GM23338 (cell line): Measurements from ENCODE around the gene SELENOM. TPM values are rescaled to one million over a fixed set of nuclear protein-coding genes. Genes with fewer than 3 reads are reported as not detected.

Source experiments
- ATAC-seq: fragments of 200-7000 bp; cut with Tn5 transposase; 3 replicates; pipeline ENCODE4 v1.9.1; 2020
- DNase-seq: peaks from one replicate; pipeline ENCODE4 v3.0.0-alpha.2; 2015; ENCODE audit warnings: low spot score
- H2AFZ ChIP-seq: fragments of 200-600 bp; sonication (generic); 2 replicates; pipeline ENCODE4 v1.8.0; 2016; ENCODE audit warnings: antibody characterized with exemption, mild to moderate bottlenecking, moderate library complexity
- H3F3A ChIP-seq: fragments of 200-600 bp; sonication (generic); replicated peaks from 2 replicates; pipeline ENCODE4 v1.8.0; 2017; ENCODE audit warnings: antibody characterized with exemption, mixed run types, low read depth
- H3K27ac ChIP-seq: fragments of 200-600 bp; sonication (generic); 2 replicates; pipeline ENCODE4 v1.6.1; 2016; ENCODE audit warnings: low read depth
- H3K27me3 ChIP-seq: fragments of 200-600 bp; sonication (generic); 2 replicates; pipeline ENCODE4 v1.8.0; 2016; ENCODE audit warnings: mild to moderate bottlenecking, mixed run types, moderate library complexity; ENCODE audit not compliant: insufficient read depth
- H3K36me3 ChIP-seq: fragments of 200-600 bp; sonication (generic); 2 replicates; pipeline ENCODE4 v1.8.0; 2016; ENCODE audit warnings: mild to moderate bottlenecking; ENCODE audit not compliant: insufficient read depth
- H3K4me1 ChIP-seq: fragments of 200-600 bp; sonication (generic); 2 replicates; pipeline ENCODE4 v1.8.0; 2016; ENCODE audit warnings: mild to moderate bottlenecking, moderate library complexity; ENCODE audit not compliant: insufficient read depth
- H3K4me2 ChIP-seq: fragments of 200-600 bp; sonication (generic); 2 replicates; pipeline ENCODE4 v1.7.1; 2017; ENCODE audit warnings: mixed run types
- H3K4me3 ChIP-seq: fragments of 200-600 bp; sonication (generic); 2 replicates; pipeline ENCODE4 v1.6.1; 2016; ENCODE audit warnings: mixed run types
- H3K79me2 ChIP-seq: fragments of 200-600 bp; sonication (generic); replicated peaks from 2 replicates; pipeline ENCODE4 v1.8.0; 2017; ENCODE audit warnings: mild to moderate bottlenecking; ENCODE audit not compliant: insufficient read depth
- H3K9me2 ChIP-seq: fragments of 200-600 bp; sonication (generic); 2 replicates; pipeline ENCODE4 v1.8.0; 2017; ENCODE audit not compliant: insufficient read depth
- H4K20me1 ChIP-seq: fragments of 200-600 bp; sonication (generic); replicated peaks from 2 replicates; pipeline ENCODE4 v1.8.0; 2017; ENCODE audit warnings: mild to moderate bottlenecking; ENCODE audit not compliant: insufficient read depth
- H3K27ac Mint-ChIP-seq: 2 replicates; pipeline ENCODE4 v1.8.0; 2020; ENCODE audit warnings: inconsistent platforms, mild to moderate bottlenecking, moderate library complexity, mixed read lengths
- H3K27me3 Mint-ChIP-seq: 3 replicates; pipeline ENCODE4 v1.8.0; 2022; ENCODE audit warnings: low read depth, mild to moderate bottlenecking, moderate library complexity, mixed read lengths, inconsistent platforms; ENCODE audit not compliant: insufficient read depth, poor library complexity
- H3K36me3 Mint-ChIP-seq: 3 replicates; pipeline ENCODE4 v1.8.0; 2021; ENCODE audit warnings: low read depth, mild to moderate bottlenecking, inconsistent platforms, moderate library complexity, mixed read lengths
- H3K4me1 Mint-ChIP-seq: 3 replicates; pipeline ENCODE4 v1.8.0; 2020; ENCODE audit warnings: mild to moderate bottlenecking, inconsistent platforms, mixed read lengths
- H3K4me3 Mint-ChIP-seq: 3 replicates; pipeline ENCODE4 v1.8.0; 2021; ENCODE audit warnings: moderate library complexity, mild to moderate bottlenecking, inconsistent platforms, mixed read lengths
- H3K9me3 Mint-ChIP-seq: 3 replicates; pipeline ENCODE4 v1.8.0; 2020; ENCODE audit warnings: moderate library complexity, mild to moderate bottlenecking, inconsistent platforms, mixed read lengths
- CTCF ChIP-seq, 2 experiments: fragments of 200-600 bp in 1 of 2; sonication (generic) in 1 of 2; conservative IDR thresholded peaks; 2 replicates each; pipeline versions ENCODE4 v1.5.1 to v1.6.1; 2016 to 2017; ENCODE audit warnings: antibody characterized with exemption in 2 of 2, low read depth in 2 of 2, mild to moderate bottlenecking in 2 of 2, moderate library complexity in 1 of 2
- JUNB ChIP-seq: IDR thresholded peaks from one replicate; pipeline ENCODE4 v1.6.1; 2016; ENCODE audit warnings: antibody characterized with exemption; ENCODE audit not compliant: unreplicated experiment
- NANOG ChIP-seq: IDR thresholded peaks from 2 replicates; pipeline ENCODE4 v1.6.1; 2016; ENCODE audit warnings: antibody characterized with exemption, borderline replicate concordance
- POLR2AphosphoS5 ChIP-seq: IDR thresholded peaks from 2 replicates; pipeline ENCODE4 v1.6.1; 2016; ENCODE audit warnings: antibody characterized with exemption, low read depth
- REST ChIP-seq: IDR thresholded peaks from one replicate; pipeline ENCODE4 v1.6.1; 2018; ENCODE audit warnings: antibody characterized with exemption; ENCODE audit not compliant: unreplicated experiment
- STAT1 ChIP-seq: IDR thresholded peaks from one replicate; pipeline ENCODE4 v1.6.1; 2016; ENCODE audit warnings: antibody characterized with exemption; ENCODE audit not compliant: unreplicated experiment
- ZNF114 ChIP-seq: fragments of 250-450 bp; sonication (Bioruptor Pico); IDR thresholded peaks from 2 replicates; pipeline ENCODE4 v1.5.0; 2020; ENCODE audit warnings: mild to moderate bottlenecking, moderate library complexity
- ZNF462 ChIP-seq: fragments of 250-450 bp; sonication (Bioruptor Pico); IDR thresholded peaks from 2 replicates; pipeline ENCODE4 v1.5.0; 2020; ENCODE audit warnings: mild to moderate bottlenecking, moderate library complexity
- polyA plus RNA-seq: library from polyadenylated mRNA; unstranded; fragments of >200 nt; fragmentation: Nextera tagmentation; extraction: Ambion mirVana; gene quantifications from 2 replicates; pipeline ENCODE4 v1.2.1, GENCODE V29; 2016
- total RNA-seq: library from RNA; depleted of rRNA; stranded (reverse); fragments of >200 nt; shearing (Covaris generic); gene quantifications from 2 replicates; pipeline ENCODE4 v1.2.3, GENCODE V29; 2014

The SELENOM gene
- total and polyA plus RNA-seq, 2 experiments from 2014 or later, result 44.9 to 50.8 TPM

- Histone ChIP-seq H3K27me3 (no peaks in the 10 kb centered on the region), H3K4me1 (no peaks in the 10 kb centered on the region), H4K20me1 (no peaks in the 10 kb centered on the region), H2AFZ (no peak overlapping the region), H3K79me2 (peaks cover 1% of the 10 kb centered on the region), H3F3A (no peaks in the 10 kb centered on the region), H3K4me3 (no peak overlapping the region), H3K27ac (no peak overlapping the region), H3K9me2 (no peaks in the 10 kb centered on the region), H3K36me3 (no peaks in the 10 kb centered on the region), H3K4me2 (no peak overlapping the region)
- peak overlapping the region; percentile 22; the same call in 1 of the 2 replicates for H3K27ac Mint-ChIP-seq
- TF ChIP-seq STAT1 (no peak), CTCF (conservative IDR thresholded peaks at IDR 0.05; ENCODE audit: low read depth in 2 of 2) (peak; percentile 77 to 84), ZNF114 (CRISPR knock-in tag) (no peak), REST (no peak), NANOG (no peak), JUNB (no peak), POLR2AphosphoS5 (no peak), ZNF462 (CRISPR knock-in tag) (no peak)
- H3K4me1 Mint-ChIP-seq, result peaks cover 2% of the 10 kb centered on the region
- no peaks in the 10 kb centered on the region for H3K9me3 Mint-ChIP-seq
- peaks cover 15% of the 10 kb centered on the region for H3K27me3 Mint-ChIP-seq
- peak; percentile 12 for ATAC-seq
- no peaks in the 10 kb centered on the region for H3K36me3 Mint-ChIP-seq
- no peak overlapping the region for H3K4me3 Mint-ChIP-seq
- peak; percentile 59 for DNase-seq
These were observed 17.9 kb downstream of the SELENOM start for GRCh38 chr22:31089160-31090100.
